Activated naive CD4-positive, alpha-beta T cell treated with anti-CD3 and anti-CD28 coated beads, Interleukin-2, amount 50 U/mL, for 72 hours (primary cell): ENCODE data around the gene DLAT. TPM values are rescaled to one million over a fixed set of nuclear protein-coding genes. Genes with fewer than 3 reads are reported as not detected.
A peak's percentile ranks its signal among the peaks of the same experiment; 100 is the strongest.
"Not testable (repeated sequence)": the region's sequence is repeated elsewhere in the genome, so short reads cannot be mapped to it uniquely, and the experiment has no call there.

ENCODE experiments used
- ATAC-seq, 2 donors: fragments of 150-1000 bp; cut with Tn5 transposase; 2 replicates each; pipeline ENCODE4 v1.10.0; 2021; ENCODE audit warnings: mild to moderate bottlenecking in 2 of 2, moderate library complexity in 2 of 2
- DNase-seq, 2 donors: peaks; one replicate each; pipeline ENCODE4 v3.0.0; 2021 to 2022; ENCODE audit warnings: low spot score in 2 of 2
- H3K27ac Mint-ChIP-seq, 2 donors: one replicate each; pipeline ENCODE4 v1.8.0; 2022; ENCODE audit warnings: mild to moderate bottlenecking in 2 of 2, mixed read lengths in 2 of 2
- H3K36me3 Mint-ChIP-seq, 2 donors: one replicate each; pipeline ENCODE4 v1.8.0; 2022; ENCODE audit warnings: mixed read lengths in 2 of 2
- H3K9me3 Mint-ChIP-seq, 2 donors: one replicate each; pipeline ENCODE4 v1.8.0; 2022; ENCODE audit warnings: mixed read lengths in 2 of 2
- total RNA-seq, 2 donors: library from RNA; stranded (reverse); gene quantifications; one replicate each; pipeline ENCODE4 v1.2.3, GENCODE V29; 2022

Gene DLAT
- total RNA-seq, 2 donors from 2014 or later: 37.4 to 46.4 TPM

DNA sequence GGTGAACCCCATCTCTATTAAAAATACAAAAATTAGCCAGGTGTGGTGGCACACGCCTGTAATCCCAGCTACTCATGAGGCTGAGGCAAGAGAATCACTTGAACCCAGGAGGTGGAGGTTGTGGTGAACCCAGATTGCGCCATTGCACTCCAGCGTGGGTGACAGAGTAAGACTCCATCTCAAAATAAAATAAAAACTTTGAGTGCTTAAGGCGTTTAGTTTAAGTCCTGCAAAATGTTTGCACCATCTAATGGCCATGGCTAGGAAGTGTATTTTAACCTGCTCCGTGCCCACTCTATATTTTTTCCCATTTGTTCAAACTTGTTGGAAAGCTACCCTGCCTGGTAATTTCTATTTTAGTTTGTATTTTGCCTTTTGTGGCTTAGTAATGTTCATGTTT, 28.5 kb upstream of the DLAT start:
- ATAC-seq, H3K9me3 Mint-ChIP-seq, H3K27ac Mint-ChIP-seq, DNase-seq: not testable (repeated sequence)
- H3K36me3 Mint-ChIP-seq: peaks cover 0 to 21% of the 10 kb centered on the region in 2 donors

DNA sequence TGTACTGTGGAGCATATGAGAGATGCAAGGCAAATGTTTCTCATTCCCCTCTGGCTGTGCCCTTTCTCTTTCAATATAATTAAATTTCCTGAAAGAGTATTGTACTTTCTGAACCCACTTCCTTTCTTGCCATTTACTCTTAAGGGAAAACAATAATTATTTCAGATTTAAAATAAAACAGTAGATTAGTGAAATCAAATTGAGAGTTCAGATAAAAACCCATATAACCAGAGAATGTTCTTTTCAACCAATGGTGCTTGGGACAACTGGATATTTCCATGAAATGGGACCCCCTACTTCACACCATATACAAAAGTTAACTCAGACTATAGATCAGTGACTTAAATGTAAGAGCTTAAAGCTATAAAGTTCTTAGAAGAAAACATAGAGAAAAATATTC, 26.1 kb upstream of the DLAT start:
- Mint-ChIP-seq H3K27ac (no peak overlapping the region), H3K36me3 (peaks cover 0 to 21% of the 10 kb centered on the region in 2 donors), H3K9me3 (no peaks in the 10 kb centered on the region)
- DNase-seq (no peak), ATAC-seq (no peak)

DNA sequence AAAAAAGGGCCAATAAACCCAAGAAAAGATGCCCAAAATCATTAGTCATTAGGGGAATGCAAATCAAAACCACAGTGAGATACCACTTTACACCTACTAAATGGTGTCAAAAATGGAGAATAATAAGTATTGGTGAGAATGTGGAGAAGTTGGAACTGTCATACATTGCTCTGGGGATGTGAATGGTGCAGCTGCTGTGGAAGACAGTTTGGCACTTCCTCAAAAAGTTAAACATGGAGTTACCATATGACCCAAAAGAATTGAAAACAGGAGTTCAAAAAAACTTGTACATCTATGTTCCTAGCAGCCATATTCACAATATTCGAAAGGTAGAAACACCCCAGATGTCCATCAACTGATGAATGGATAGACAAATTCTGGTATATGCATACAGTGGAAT, 24.5 kb upstream of the DLAT start:
- Mint-ChIP-seq H3K36me3 (peaks cover 0 to 27% of the 10 kb centered on the region in 2 donors), H3K27ac (no peak overlapping the region), H3K9me3 (no peaks in the 10 kb centered on the region)
- ATAC-seq (no peak), DNase-seq (no peak)

DNA sequence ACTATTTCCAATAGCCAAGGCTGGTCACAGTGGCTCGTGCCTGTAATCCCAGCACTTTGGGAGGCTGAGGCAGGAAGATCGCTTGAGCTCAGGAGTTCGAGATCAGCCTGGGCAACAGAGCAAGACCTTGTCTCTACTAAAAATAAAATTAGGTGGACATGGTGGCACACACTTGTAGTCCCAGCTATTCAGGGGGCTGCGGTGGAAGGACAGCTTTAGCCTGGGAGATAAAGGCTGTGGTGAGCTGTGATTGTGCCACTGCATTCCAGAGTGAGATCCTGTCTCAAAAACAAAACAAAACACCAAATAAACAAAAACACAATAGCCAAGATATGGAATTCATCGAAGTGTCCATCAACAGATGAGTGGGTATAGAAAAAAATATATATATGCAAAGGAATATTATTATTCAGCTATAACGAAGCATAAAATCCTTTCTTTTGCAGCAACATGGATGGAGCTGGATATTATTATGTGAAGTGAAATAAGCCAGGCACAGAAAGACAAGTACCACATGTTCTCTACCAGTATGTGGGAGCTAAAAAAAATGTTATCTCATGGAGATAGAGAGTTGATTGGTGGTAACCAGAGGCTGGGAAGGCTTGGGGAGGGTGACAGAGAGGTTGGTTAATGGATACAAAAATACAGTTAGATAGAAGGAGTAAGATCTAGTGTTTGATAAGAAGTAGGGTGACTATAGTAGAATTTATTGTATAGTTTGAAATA, 22.6 kb upstream of the DLAT start:
- no peak for ATAC-seq
- DNase-seq: no peak
- Mint-ChIP-seq H3K9me3 (peaks cover 0 to 7% of the 10 kb centered on the region in 2 donors), H3K27ac (no peak overlapping the region), H3K36me3 (peaks cover 0 to 37% of the 10 kb centered on the region in 2 donors)

DNA sequence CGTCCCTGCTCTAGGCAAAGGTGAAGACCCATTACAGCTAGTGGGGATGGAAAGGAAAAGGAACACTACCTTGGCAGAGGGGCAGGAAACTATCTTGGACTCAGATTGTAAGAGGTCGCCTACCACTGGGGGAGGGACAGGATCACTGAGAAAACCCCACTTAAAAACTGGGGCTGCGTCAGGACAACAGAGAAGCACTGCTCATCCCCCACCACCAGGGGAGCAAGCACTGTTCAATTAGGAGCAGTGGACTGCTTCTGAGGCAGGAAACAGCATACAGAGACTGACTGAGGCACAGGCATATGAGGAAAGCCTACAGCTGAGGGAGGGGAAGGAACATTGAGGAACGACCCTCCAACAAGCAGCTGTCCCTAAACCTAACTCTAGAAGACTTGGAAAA, 20.8 kb upstream of the DLAT start:
- no peak overlapping the region for H3K27ac Mint-ChIP-seq
- H3K9me3 Mint-ChIP-seq: peaks cover 0 to 14% of the 10 kb centered on the region in 2 donors
- ATAC-seq (peak; percentile 36 to 66), DNase-seq (peak in 1 of 2 donors; percentile 10)
- H3K36me3 Mint-ChIP-seq: peaks cover 0 to 41% of the 10 kb centered on the region in 2 donors

DNA sequence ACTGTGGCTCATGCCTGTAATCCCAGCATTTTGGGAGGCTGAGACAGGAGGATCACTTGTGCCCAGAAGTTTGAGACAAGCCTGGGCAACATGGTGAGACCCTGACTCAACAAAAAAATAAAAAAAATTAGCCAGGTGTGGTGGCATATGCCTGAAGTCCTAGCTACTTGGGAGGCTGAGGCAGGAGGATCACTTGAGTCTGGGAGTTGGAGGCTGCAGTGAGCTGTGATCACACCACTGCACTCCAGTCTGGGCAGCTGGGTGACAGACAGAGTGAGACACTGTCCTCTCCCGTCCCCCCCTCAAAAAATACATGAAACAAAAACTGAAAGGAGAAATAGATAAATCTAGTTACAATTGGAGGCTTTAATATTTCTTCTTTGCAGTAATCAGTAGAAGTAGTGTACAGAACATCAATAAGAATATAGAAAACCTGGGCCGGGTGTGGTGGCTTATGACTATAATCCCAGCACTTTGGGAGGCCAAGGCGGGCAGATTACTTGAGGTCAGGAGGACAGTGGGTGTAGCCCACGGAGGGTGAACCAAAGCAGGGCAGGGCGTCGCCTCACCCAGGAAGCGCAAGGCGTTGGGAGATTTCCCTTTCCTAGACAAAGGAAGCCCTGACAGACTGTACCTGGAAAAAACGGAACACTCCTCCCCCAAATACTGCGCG, 19.6 kb upstream of the DLAT start:
- no peak for DNase-seq
- ATAC-seq: no peak
- Mint-ChIP-seq H3K9me3 (peaks cover 0 to 14% of the 10 kb centered on the region in 2 donors), H3K36me3 (peaks cover 0 to 38% of the 10 kb centered on the region in 2 donors), H3K27ac (no peak overlapping the region)

DNA sequence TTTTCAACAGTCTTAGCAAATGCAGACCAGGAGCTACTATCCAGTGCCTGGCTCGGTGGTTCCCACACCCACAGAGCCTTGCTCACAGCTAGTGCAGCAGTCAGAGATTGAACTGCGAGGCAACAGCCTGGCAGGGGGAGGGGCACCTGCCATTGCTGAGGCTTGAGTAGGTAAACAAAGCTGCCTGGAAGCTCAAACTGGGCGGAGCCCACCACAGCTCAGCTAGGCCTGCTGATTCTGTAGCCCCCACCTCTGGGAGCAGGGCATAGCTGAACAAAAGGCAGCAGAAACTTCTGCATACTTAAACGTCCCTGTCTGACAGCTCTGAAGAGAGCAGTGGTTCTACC, 19.1 kb upstream of the DLAT start:
- Mint-ChIP-seq H3K36me3 (peaks cover 0 to 35% of the 10 kb centered on the region in 2 donors), H3K9me3 (peaks cover 0 to 14% of the 10 kb centered on the region in 2 donors)
- not testable (repeated sequence) for H3K27ac Mint-ChIP-seq, DNase-seq, ATAC-seq

DNA sequence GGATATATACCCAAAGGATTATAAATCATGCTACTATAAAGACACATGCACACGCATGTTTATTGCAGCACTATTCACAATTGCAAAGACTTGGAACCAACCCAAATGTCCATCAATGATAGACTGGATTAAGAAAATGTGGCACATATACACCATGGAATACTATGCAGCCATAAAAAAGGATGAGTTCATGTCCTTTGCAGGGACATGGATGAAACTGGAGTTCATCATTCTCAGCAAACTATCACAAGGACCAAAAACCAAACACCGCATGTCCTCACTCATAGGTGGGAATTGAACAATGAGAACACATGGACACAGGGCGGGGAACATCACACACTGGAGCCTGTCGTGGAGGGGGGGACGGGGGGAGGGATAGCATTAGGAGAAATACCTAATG, 13.8 kb upstream of the DLAT start:
- H3K9me3 Mint-ChIP-seq: peaks cover 0 to 14% of the 10 kb centered on the region in 2 donors
- not testable (repeated sequence) for DNase-seq, H3K27ac Mint-ChIP-seq, ATAC-seq
- H3K36me3 Mint-ChIP-seq: peaks cover 0 to 24% of the 10 kb centered on the region in 2 donors

DNA sequence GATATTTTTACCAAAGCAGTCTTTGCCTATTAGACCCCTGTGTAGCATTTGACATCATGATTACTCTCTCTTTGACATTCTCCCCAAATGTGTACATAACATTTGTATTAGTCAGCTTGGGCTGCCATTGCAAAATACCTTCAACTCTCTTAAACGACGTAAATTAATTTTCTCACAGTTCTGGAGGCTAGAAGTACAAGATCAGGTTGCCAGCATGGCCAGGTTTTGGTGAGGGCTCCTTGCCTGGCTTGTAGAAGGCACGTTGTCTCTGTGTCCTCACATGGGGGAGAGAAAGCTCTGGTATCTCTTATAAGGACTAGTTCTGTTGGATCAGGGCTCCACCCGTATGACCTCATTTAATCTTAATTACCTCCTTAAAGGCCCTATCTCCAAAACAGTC, 12.3 kb upstream of the DLAT start:
- no peak for ATAC-seq
- Mint-ChIP-seq H3K36me3 (peaks cover 0 to 14% of the 10 kb centered on the region in 2 donors), H3K27ac (no peak overlapping the region), H3K9me3 (peaks cover 0 to 8% of the 10 kb centered on the region in 2 donors)
- no peak for DNase-seq

DNA sequence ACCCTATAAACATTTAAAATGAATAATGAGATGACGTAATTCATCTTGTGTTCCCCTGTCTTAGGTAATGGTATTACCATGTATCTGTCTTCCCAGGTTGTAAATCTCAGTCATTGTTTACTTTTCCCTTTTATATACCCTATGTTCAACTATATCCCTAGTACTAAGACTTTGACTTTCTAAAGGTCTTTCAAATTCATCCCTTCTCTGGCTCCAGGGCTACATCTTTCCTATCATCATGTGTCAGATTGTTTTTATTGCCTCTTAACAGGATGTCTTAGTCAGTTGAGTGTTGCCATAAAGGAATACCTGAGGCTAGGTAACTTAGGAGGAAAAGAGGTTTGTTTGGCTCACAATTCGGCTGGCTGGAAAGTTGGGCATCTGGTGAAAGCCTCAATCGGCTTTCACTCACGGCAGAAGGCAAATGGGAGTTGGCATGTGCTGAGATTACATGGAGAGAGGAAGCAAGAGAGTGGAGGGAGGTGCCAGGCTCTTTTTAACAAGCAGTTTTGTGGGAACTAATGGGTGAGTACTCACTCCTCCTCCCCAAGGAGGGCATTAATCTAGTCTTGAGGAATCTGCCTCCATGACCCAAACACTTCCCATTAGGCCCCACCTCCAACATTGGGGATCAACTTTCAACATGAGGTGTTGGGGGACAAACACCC, 11.6 kb upstream of the DLAT start:
- ATAC-seq (no peak), DNase-seq (no peak)
- H3K27ac Mint-ChIP-seq: no peak overlapping the region
- H3K36me3 Mint-ChIP-seq: peaks cover 0 to 8% of the 10 kb centered on the region in 2 donors
- peaks cover 0 to 3% of the 10 kb centered on the region in 2 donors for H3K9me3 Mint-ChIP-seq

DNA sequence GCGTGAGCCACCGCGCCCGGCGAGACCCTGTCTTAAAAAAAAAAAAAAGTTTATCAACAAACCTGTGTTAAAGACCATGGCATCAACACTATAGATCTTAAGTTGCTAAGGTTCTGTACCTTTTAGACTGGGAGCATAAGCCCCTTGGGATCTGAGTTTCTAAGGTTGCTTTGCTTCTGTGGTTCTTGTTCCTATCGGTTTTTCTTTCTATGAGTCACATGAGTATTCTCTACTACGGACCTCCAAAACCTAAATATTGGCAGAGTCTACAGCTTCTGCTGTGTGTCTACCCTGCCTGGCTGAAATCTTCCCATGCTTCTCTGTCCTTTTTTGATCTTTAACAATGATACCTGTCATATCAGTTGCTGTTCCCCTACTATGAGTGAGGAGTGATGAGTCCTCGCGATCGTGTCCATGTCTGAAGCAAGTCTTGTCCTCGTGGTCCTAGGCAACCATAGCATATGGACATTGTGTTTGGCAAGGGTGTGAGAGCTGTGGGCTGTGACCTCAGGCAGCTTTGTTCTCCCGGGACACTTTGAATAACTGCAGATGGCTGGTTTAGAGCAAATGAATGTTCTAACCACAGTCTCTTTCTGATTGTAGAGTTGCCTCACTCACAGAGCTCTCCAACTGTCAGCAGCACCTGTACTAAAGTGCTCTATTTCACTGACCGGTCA, 9.0 kb upstream of the DLAT start:
- ATAC-seq: peak; percentile 20 to 26
- DNase-seq: no peak
- no peak overlapping the region for H3K27ac Mint-ChIP-seq
- H3K9me3 Mint-ChIP-seq: no peaks in the 10 kb centered on the region
- peaks cover 0 to 12% of the 10 kb centered on the region in 2 donors for H3K36me3 Mint-ChIP-seq

DNA sequence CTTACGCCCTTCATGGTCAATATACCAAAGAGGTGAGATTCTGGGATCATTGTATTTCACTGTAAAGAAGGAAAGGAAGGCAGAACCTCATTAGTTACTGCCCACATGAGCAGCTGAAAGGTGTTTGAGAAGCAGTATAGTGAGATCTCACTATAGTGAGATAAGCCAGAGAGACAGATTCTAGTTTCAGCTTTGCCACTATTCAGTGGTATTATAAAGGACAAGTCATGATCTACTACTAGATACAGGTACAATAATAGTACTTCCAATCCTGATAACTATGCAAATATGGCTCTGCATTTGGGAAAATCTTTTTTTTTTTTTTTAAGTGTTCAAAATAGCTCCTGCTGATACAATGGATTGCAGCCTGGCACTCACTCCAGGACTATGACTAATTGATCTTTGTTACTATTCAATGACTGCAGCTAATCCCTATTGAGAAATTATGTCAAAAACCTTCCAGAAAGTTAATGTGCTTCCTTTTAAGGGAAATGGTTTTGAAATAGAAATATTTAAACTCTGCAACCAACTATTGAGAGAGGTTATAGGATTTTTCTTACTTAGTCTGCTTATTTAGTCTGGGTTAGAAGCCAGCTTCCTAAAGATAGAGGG, 8.3 kb upstream of the DLAT start:
- no peak for DNase-seq
- ATAC-seq: no peak
- Mint-ChIP-seq H3K9me3 (no peaks in the 10 kb centered on the region), H3K27ac (no peak overlapping the region), H3K36me3 (peaks cover 0 to 12% of the 10 kb centered on the region in 2 donors)

DNA sequence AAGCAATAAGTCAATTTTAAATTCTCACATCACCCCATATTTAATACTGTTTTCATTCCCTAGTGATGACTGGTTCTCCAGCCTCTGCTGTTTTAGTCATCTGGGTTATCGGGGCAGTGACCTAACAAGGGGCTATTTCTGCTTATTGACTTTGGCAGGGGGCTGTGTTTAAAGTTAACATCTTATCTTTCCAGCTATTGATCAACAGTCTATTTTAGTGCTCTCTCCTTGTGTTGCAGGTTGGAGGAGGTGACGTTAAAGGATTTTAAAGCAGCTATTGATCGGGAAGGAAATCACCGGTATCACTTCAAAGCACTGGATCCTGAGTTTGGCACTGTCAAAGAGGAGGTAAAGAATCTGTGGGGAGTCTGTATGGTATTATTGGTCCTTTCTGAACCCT, 7.7 kb upstream of the DLAT start:
- Mint-ChIP-seq H3K27ac (no peak overlapping the region), H3K36me3 (peaks cover 0 to 12% of the 10 kb centered on the region in 2 donors), H3K9me3 (no peaks in the 10 kb centered on the region)
- no peak for ATAC-seq
- DNase-seq: no peak

DNA sequence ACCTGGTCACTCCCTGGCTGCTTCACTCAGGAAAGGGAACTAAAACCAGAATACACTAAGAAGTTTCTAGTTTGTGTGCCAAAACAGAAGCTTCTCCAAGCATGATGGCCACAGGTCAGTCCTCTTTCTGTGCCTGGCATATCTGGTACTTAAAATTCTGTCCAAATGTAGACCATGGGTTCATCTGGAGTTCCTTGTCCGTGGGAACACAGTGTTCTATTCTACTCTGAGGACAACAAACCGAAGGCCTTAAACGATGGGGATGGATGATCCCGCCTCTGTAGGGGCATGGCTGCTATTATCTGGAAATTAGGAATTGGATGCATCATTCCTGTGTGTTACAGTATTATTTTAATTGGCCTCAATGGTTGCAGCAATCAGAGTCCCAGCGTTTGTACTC, 6.1 kb upstream of the DLAT start:
- ATAC-seq (no peak), DNase-seq (no peak)
- Mint-ChIP-seq H3K27ac (no peak overlapping the region), H3K9me3 (no peaks in the 10 kb centered on the region), H3K36me3 (peaks cover 0 to 12% of the 10 kb centered on the region in 2 donors)

DNA sequence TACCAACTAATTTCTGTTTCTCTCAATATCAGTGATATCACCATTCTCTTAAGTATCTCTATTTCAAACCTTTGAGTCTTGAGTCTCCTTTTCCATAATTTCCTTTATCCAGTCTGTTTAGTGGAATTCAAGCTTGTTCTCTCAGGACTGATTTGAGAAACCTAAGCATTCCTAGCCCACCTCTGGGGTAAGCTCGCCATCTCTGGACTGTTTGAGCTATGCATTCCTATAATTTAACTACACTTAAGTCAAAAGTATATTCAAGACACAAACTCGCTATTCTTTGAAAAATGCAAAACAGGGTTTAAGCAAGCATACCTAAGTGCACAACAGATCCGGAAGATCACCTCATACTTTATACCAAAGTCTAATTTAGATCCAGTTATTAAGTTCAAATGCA, 2.1 kb upstream of the DLAT start:
- ATAC-seq: no peak
- Mint-ChIP-seq H3K36me3 (peaks cover 18 to 29% of the 10 kb centered on the region in 2 donors), H3K27ac (peak overlapping the region in 1 of 2 donors; percentile 76), H3K9me3 (no peaks in the 10 kb centered on the region)
- DNase-seq: no peak

DNA sequence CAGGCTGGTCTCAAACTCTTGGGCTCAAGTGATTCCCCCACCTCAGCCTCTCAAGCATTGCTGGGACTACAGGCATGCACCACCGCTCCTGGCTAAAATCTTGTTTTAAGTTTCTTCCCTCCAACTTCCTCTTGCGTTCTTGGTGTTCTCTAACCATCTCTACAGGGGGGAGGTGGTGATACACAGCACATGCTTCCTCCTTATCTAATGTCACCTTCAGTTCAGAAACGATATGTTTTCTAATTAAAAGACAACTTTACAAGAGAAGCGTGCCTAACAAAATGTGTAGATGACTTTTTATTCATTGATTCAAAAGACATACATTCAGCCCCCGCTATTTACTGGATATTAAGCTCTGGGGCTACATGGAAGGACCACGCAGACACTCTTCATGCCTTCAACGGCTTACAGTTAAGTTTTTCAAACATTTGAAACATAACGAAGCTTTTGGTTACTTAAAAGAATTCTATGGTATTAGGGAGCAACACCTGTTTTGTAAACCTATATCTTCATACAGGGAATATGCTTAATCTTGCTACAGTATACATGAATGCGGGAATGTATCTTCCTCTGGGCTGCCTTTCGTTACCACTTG, 933 bp upstream of the DLAT start:
- ATAC-seq (peak; percentile 6 to 16), DNase-seq (peak in 1 of 2 donors; percentile 6)
- Mint-ChIP-seq H3K9me3 (no peaks in the 10 kb centered on the region), H3K27ac (peak overlapping the region; percentile 99 to 100), H3K36me3 (peaks cover 18 to 37% of the 10 kb centered on the region in 2 donors)
